Esophagus muscularis mucosa (tissue), 3 donors: ENCODE results near the gene KCNA5.

Source experiments
- POLR2A ChIP-seq: fragments of 450-650 bp; IDR thresholded peaks from one replicate; pipeline ENCODE4 v1.6.1; 2017; ENCODE audit warnings: antibody characterized with exemption, moderate library complexity, mild to moderate bottlenecking, low read depth
- POLR2AphosphoS5 ChIP-seq, 2 donors: sonication (generic); formaldehyde crosslinking; IDR thresholded peaks; one replicate each; pipeline ENCODE4 v1.6.1; 2017; ENCODE audit warnings: antibody characterized with exemption in 2 of 2
- TF ChIP-seq, protein P1 (sequence below), 3 experiments: fragments of 200-600 bp in 2 of 3; fragments of 450-650 bp in 1 of 3; sonication (generic) in 2 of 3; IDR thresholded peaks; one replicate each; pipeline ENCODE4 v1.5.1; 2017 to 2019; ENCODE audit warnings: antibody characterized with exemption in 3 of 3, mild to moderate bottlenecking in 2 of 3, moderate library complexity in 1 of 3

DNA sequence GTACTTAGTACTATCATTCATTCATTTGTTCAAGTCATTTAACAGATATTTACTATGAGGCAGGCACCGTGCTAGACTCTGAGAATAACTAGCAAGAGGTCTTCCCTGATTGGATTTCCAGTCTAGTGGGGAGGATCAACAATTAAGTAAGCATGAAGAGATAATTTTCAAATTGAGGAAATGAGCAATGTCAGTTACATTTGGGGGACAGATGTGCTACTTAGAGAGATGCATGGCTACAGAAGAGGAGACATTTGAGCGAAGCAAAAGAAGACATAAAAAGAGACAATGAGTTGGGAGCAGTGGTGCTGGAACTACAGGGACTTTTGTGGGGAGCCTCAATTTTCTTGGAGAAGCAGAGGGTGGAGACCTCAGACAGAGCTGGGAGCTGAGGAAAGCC lies 7.7 kb downstream of the KCNA5 start:
- TF ChIP-seq, protein P1, sequence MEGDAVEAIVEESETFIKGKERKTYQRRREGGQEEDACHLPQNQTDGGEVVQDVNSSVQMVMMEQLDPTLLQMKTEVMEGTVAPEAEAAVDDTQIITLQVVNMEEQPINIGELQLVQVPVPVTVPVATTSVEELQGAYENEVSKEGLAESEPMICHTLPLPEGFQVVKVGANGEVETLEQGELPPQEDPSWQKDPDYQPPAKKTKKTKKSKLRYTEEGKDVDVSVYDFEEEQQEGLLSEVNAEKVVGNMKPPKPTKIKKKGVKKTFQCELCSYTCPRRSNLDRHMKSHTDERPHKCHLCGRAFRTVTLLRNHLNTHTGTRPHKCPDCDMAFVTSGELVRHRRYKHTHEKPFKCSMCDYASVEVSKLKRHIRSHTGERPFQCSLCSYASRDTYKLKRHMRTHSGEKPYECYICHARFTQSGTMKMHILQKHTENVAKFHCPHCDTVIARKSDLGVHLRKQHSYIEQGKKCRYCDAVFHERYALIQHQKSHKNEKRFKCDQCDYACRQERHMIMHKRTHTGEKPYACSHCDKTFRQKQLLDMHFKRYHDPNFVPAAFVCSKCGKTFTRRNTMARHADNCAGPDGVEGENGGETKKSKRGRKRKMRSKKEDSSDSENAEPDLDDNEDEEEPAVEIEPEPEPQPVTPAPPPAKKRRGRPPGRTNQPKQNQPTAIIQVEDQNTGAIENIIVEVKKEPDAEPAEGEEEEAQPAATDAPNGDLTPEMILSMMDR (IDR thresholded peaks at IDR 0.05) = no peak
- TF ChIP-seq POLR2A = no peak
- no peak for TF ChIP-seq POLR2AphosphoS5 (IDR thresholded peaks at IDR 0.05)
